HUES6 (cell line): ENCODE results near the gene TAGLN3.

ENCODE experiments used
- H3K27ac ChIP-seq: 2 replicates; pipeline ENCODE4 v1.7.0; 2013; ENCODE audit warnings: low read depth, mild to moderate bottlenecking, low read length, inconsistent platforms
- H3K27me3 ChIP-seq: 2 replicates; pipeline ENCODE4 v1.6.1; 2013; ENCODE audit warnings: low read length; ENCODE audit not compliant: control insufficient read depth, insufficient read depth
- H3K36me3 ChIP-seq: 2 replicates; pipeline ENCODE4 v1.6.1; 2013; ENCODE audit warnings: low read length; ENCODE audit not compliant: control insufficient read depth, insufficient read depth
- H3K4me1 ChIP-seq: 2 replicates; pipeline ENCODE4 v1.6.1; 2013; ENCODE audit warnings: low read length; ENCODE audit not compliant: control insufficient read depth, insufficient read depth
- H3K4me3 ChIP-seq: 2 replicates; pipeline ENCODE4 v1.5.1; 2013; ENCODE audit warnings: low read depth, low read length
- H3K9ac ChIP-seq: one replicate; pipeline ENCODE4 v1.6.1; 2013; ENCODE audit warnings: mild to moderate bottlenecking, low read length
- H3K9me3 ChIP-seq: 2 replicates; pipeline ENCODE4 v1.6.1; 2013; ENCODE audit warnings: low read depth, low read length; ENCODE audit not compliant: control insufficient read depth, insufficient read depth

TAGLN3 gene

GRCh38 chr3:111978583-111979433 lies 19.9 kb upstream of the TAGLN3 start, which contains the start of gene ABHD10:
TSS of gene ABHD10 (plus strand) at chr3:111979026. CDS start at chr3:111979062, 36 bp downstream.
- H3K4me1 ChIP-seq: 0 out of 2 replicates have a peak, but pooled peaks cover 6% of the 10 kb centered on the region
- H3K27ac ChIP-seq: peak within 1 kb of the TSS; percentile 75
- peak within 1 kb of the TSS; percentile 91 for H3K4me3 ChIP-seq
- H3K27me3 ChIP-seq: no peaks in the 10 kb centered on the region
- no peaks in the 10 kb centered on the region for H3K9me3 ChIP-seq
- H3K9ac ChIP-seq: peak within 1 kb of the TSS; percentile 87
- peaks cover 2% of the 10 kb centered on the region; the same call in 1 of the 2 replicates for H3K36me3 ChIP-seq

- Histone ChIP-seq H3K27ac (peak overlapping the region; percentile 75; the same call in 1 of the 2 replicates), H3K4me3 (peak overlapping the region; percentile 91), H3K9me3 (no peaks in the 10 kb centered on the region), H3K36me3 (no peaks in the 10 kb centered on the region), H3K27me3 (no peaks in the 10 kb centered on the region), H3K4me1 (0 out of 2 replicates have a peak, but pooled peaks cover 6% of the 10 kb centered on the region), H3K9ac (peak overlapping the region; percentile 87)
These were observed 19.2 kb upstream of the TAGLN3 start for GRCh38 chr3:111979434-111980038.

DNA sequence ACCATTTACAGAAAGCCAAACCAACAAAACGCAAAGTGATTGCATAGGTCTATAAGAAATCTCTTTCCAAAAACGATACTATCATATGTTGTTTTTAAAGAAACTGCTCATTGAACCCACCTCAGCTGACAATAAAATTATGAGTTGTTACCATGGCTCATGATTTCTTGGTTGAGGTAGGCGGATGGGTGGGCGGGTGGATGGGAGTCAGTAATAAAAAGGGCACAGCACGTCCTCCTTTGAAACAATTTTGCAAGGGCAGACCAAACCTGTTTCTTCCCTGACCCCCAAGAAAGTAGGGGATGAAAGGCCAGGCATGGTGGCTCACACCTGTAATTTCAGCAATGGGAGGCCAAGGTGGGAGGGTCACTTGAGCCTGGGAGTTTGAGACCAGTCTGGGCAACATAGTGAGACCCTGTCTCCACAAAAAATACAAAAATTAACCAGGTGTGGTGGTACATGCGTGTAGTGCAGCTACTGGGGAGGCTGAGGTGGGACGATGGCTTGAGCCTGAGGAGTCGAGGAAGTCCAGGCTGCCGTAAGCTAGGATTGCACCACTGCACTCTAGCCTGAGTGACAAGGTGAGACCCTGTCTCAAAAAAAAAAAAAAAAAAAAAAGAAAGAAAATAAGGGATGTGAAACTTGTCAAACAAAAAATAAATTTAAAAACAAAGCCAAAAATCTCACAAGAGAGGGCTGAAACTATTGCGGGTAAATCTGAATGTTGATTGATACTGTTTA lies 17.8 kb upstream of the TAGLN3 start:
- no peak overlapping the region for H3K4me3 ChIP-seq
- H3K27ac ChIP-seq: no peak overlapping the region
- no peaks in the 10 kb centered on the region for H3K27me3 ChIP-seq
- no peak overlapping the region for H3K9ac ChIP-seq
- no peaks in the 10 kb centered on the region for H3K9me3 ChIP-seq
- 0 out of 2 replicates have a peak, but pooled peaks cover 6% of the 10 kb centered on the region for H3K4me1 ChIP-seq
- no peaks in the 10 kb centered on the region for H3K36me3 ChIP-seq

DNA sequence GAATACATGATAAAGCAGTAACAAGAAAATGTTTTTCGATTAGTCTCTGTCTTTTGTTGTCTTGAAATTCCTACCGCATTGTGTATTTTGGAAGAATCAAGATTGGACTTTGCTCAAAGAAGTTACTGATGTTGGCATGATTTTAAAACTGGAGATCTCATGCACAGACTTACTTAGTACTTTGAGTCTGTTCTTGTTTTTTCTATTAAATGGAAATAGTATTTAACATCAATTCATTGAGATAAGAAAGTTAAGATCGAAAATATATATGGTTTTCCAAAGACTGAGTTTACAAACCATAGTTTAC lies 17.3 kb upstream of the TAGLN3 start:
- Histone ChIP-seq H3K4me1 (0 out of 2 replicates have a peak, but pooled peaks cover 6% of the 10 kb centered on the region), H3K9me3 (no peaks in the 10 kb centered on the region), H3K4me3 (no peak overlapping the region), H3K27me3 (no peaks in the 10 kb centered on the region), H3K9ac (no peak overlapping the region), H3K27ac (no peak overlapping the region), H3K36me3 (peaks cover 3% of the 10 kb centered on the region; the same call in 1 of the 2 replicates)

GRCh38 chr3:111984636-111985298 lies 14.0 kb upstream of the TAGLN3 start:
- no peak overlapping the region for H3K4me3 ChIP-seq
- no peaks in the 10 kb centered on the region for H3K27me3 ChIP-seq
- H3K27ac ChIP-seq: no peak overlapping the region
- H3K36me3 ChIP-seq: peaks cover 24% of the 10 kb centered on the region
- 0 out of 2 replicates have a peak, but pooled peaks cover 4% of the 10 kb centered on the region for H3K4me1 ChIP-seq
- no peak overlapping the region for H3K9ac ChIP-seq
- H3K9me3 ChIP-seq: no peaks in the 10 kb centered on the region

GRCh38 chr3:111986800-111987199 lies 11.9 kb upstream of the TAGLN3 start:
- peaks cover 33% of the 10 kb centered on the region for H3K36me3 ChIP-seq
- no peaks in the 10 kb centered on the region for H3K9me3 ChIP-seq
- no peak overlapping the region for H3K9ac ChIP-seq
- H3K4me3 ChIP-seq: no peak overlapping the region
- no peaks in the 10 kb centered on the region for H3K4me1 ChIP-seq
- no peak overlapping the region for H3K27ac ChIP-seq
- H3K27me3 ChIP-seq: no peaks in the 10 kb centered on the region

DNA sequence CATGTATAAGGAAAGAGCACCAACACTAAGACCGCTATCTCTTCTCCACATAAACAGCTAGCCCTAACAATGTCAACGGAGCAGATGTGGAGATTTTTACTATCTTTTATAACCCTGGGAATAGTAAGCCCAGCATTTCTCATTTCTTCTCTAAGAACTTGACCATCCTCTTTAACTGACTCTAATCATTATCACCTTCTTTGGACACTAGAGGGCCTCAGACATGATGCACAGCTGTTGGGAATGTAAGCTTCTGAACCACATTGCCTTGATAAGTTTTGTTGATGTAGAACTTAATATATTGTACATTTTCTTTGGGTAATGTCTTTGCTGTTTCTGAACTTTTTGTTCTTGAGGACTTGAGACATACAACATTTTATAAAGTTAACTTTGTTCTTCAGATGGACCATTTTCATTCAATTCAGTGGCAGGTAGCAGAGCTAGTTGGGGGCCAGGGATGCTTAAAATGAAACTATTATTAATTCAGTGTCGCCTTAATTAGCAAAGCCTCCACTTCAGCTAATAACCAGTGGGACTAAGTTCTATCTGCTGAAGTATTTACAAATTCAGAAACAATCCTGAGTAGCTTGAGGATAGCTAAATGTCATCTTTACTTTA lies 9.6 kb upstream of the TAGLN3 start:
- Histone ChIP-seq H3K27ac (no peak overlapping the region), H3K4me3 (no peak overlapping the region), H3K36me3 (peaks cover 33% of the 10 kb centered on the region), H3K4me1 (peaks cover 5% of the 10 kb centered on the region; the same call in 1 of the 2 replicates), H3K9ac (no peak overlapping the region), H3K27me3 (no peaks in the 10 kb centered on the region), H3K9me3 (no peaks in the 10 kb centered on the region)

DNA sequence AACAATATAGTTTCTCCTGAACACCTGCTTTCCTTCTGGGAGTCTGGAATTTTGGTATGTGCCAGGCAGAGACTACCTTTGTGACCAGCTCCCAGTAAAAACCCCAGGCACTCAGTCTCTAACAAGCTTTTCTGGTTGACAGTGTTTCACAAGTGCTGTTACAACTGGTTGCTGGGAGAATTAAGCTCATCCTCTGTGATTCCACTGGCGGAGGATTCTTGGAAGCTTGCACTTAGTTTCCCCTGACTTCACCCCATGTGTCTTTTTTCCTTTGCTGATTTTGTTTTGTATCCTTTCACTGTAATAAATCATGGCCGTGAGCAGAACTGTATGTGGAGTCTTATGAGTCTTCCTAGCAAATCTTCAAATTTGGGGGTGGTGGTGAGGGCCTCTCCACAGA lies 5.7 kb upstream of the TAGLN3 start:
- no peak overlapping the region for H3K9ac ChIP-seq
- no peak overlapping the region for H3K4me3 ChIP-seq
- peaks cover 5% of the 10 kb centered on the region; the same call in 1 of the 2 replicates for H3K4me1 ChIP-seq
- H3K27ac ChIP-seq: no peak overlapping the region
- no peaks in the 10 kb centered on the region for H3K9me3 ChIP-seq
- H3K27me3 ChIP-seq: no peaks in the 10 kb centered on the region; the same call in 1 of the 2 replicates
- H3K36me3 ChIP-seq: peaks cover 18% of the 10 kb centered on the region

- Histone ChIP-seq H3K4me3 (peak overlapping the region; percentile 80), H3K36me3 (0 out of 2 replicates have a peak, but pooled peaks cover under 1% of the 10 kb centered on the region), H3K4me1 (peaks cover 30% of the 10 kb centered on the region), H3K27me3 (peaks cover 17% of the 10 kb centered on the region), H3K27ac (no peak overlapping the region), H3K9ac (peak overlapping the region; percentile 29), H3K9me3 (no peaks in the 10 kb centered on the region)
These were observed 982 bp downstream of the TAGLN3 start for GRCh38 chr3:111999484-112000324.
